Ascending aorta (tissue), 2 donors: ENCODE measurements around the gene BRMS1L. TPM values are rescaled to one million over a fixed set of nuclear protein-coding genes. Genes with fewer than 3 reads are reported as not detected.

Experiments used
- DNase-seq, 2 donors: peaks; one replicate each; pipeline ENCODE4 v3.0.0-alpha.2; 2019; ENCODE audit warnings: low spot score in 2 of 2
- H3K27ac ChIP-seq, 2 donors: fragments of 200-600 bp; sonication (generic); one replicate each; pipeline ENCODE4 v1.5.1; 2016 to 2017; ENCODE audit warnings: mild to moderate bottlenecking in 1 of 2
- H3K27me3 ChIP-seq: fragments of 200-600 bp; sonication (generic); one replicate; pipeline ENCODE4 v1.5.1; 2017
- H3K36me3 ChIP-seq, 2 donors: fragments of 200-600 bp; sonication (generic); one replicate each; pipeline ENCODE4 v1.5.1; 2016
- H3K4me1 ChIP-seq, 2 donors: fragments of 200-600 bp; sonication (generic); one replicate each; pipeline ENCODE4 v1.5.1; 2016 to 2017; ENCODE audit warnings: mild to moderate bottlenecking in 1 of 2
- H3K4me3 ChIP-seq, 2 donors: fragments of 200-600 bp; sonication (generic); one replicate each; pipeline ENCODE4 v1.5.1; 2016 to 2017; ENCODE audit warnings: mild to moderate bottlenecking in 1 of 2
- H3K9me3 ChIP-seq, 2 donors: fragments of 200-600 bp; sonication (generic); one replicate each; pipeline ENCODE4 v1.5.1; 2016
- intact Hi-C: fragments of 100-400 bp; cut with DNase I; formaldehyde crosslinking; loops from one replicate; pipeline ENCODE4 v1.15.1; 2023
- total RNA-seq: library from RNA; depleted of rRNA; stranded (reverse); fragments of >200 nt; gene quantifications from one replicate; pipeline ENCODE4 v1.1.0, GENCODE V29; 2016
- TF ChIP-seq, protein P1 (sequence below), 3 experiments: fragments of 200-600 bp in 2 of 3; fragments of 450-650 bp in 1 of 3; sonication (generic) in 2 of 3; IDR thresholded peaks; one replicate each; pipeline ENCODE4 v1.5.1; 2016 to 2019; ENCODE audit warnings: antibody characterized with exemption in 3 of 3, mild to moderate bottlenecking in 1 of 3, moderate library complexity in 1 of 3

The BRMS1L gene
- total RNA-seq, 1 donor from 2014 or later = 7.7 TPM

GRCh38 chr14:35895256-35895655, 69.1 kb downstream of the BRMS1L start:
- no peak overlapping the region for H3K27ac ChIP-seq
- no peaks in the 10 kb centered on the region for H3K4me1 ChIP-seq
- intact Hi-C loops = no loop called here
- H3K9me3 ChIP-seq = peaks cover 0 to 14% of the 10 kb centered on the region in 2 donors
- no peaks in the 10 kb centered on the region for H3K36me3 ChIP-seq
- H3K27me3 ChIP-seq = no peaks in the 10 kb centered on the region
- TF ChIP-seq, protein P1, sequence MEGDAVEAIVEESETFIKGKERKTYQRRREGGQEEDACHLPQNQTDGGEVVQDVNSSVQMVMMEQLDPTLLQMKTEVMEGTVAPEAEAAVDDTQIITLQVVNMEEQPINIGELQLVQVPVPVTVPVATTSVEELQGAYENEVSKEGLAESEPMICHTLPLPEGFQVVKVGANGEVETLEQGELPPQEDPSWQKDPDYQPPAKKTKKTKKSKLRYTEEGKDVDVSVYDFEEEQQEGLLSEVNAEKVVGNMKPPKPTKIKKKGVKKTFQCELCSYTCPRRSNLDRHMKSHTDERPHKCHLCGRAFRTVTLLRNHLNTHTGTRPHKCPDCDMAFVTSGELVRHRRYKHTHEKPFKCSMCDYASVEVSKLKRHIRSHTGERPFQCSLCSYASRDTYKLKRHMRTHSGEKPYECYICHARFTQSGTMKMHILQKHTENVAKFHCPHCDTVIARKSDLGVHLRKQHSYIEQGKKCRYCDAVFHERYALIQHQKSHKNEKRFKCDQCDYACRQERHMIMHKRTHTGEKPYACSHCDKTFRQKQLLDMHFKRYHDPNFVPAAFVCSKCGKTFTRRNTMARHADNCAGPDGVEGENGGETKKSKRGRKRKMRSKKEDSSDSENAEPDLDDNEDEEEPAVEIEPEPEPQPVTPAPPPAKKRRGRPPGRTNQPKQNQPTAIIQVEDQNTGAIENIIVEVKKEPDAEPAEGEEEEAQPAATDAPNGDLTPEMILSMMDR (IDR thresholded peaks at IDR 0.05) = no peak
- no peak for DNase-seq
- H3K4me3 ChIP-seq = no peak overlapping the region

- H3K27ac ChIP-seq = no peak overlapping the region
- DNase-seq = no peak
- H3K4me1 ChIP-seq = no peaks in the 10 kb centered on the region
- TF ChIP-seq, protein P1 (IDR thresholded peaks at IDR 0.05) = no peak
- H3K9me3 ChIP-seq = peaks cover 0 to 14% of the 10 kb centered on the region in 2 donors
- intact Hi-C loops = no loop called here
- H3K4me3 ChIP-seq = no peak overlapping the region
- no peaks in the 10 kb centered on the region for H3K27me3 ChIP-seq
- no peaks in the 10 kb centered on the region for H3K36me3 ChIP-seq
These were observed 71.5 kb downstream of the BRMS1L start for GRCh38 chr14:35897616-35898111.

- H3K36me3 ChIP-seq = no peaks in the 10 kb centered on the region
- TF ChIP-seq, protein P1 (IDR thresholded peaks at IDR 0.05) = no peak
- H3K9me3 ChIP-seq = peaks cover 0 to 14% of the 10 kb centered on the region in 2 donors
- no peaks in the 10 kb centered on the region for H3K27me3 ChIP-seq
- no peak overlapping the region for H3K4me3 ChIP-seq
- H3K4me1 ChIP-seq = no peaks in the 10 kb centered on the region
- H3K27ac ChIP-seq = no peak overlapping the region
- DNase-seq = no peak
- intact Hi-C loops = no loop called here
These were observed 72.2 kb downstream of the BRMS1L start for GRCh38 chr14:35898217-35898775.

GRCh38 chr14:35900741-35901140, 74.6 kb downstream of the BRMS1L start:
- Histone ChIP-seq H3K36me3 (no peaks in the 10 kb centered on the region), H3K27me3 (no peaks in the 10 kb centered on the region), H3K4me1 (no peaks in the 10 kb centered on the region), H3K4me3 (no peak overlapping the region), H3K27ac (no peak overlapping the region), H3K9me3 (peaks cover 0 to 7% of the 10 kb centered on the region in 2 donors)
- intact Hi-C loops = no loop called here
- TF ChIP-seq, protein P1 (IDR thresholded peaks at IDR 0.05) = no peak
- DNase-seq = no peak

DNA sequence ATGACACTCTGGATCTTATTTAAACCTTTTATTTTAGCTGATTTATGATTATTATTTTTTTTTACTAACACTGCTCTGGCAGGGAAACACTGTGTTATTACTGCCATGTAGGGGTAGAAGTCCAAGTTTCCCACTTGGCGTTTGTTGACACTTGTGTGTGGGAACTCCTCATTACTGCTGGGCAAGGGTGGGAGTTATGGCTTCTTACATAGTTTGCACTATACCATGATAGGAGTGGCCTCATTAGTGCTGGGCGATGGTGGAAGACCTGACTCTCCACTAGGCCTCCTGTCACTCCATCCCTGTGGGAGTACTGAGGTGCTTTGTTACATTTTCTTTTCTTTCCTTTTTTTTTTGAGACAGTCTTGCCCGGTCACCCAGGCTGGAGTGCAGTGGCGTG, 83.5 kb downstream of the BRMS1L start:
- intact Hi-C loops = no loop called here
- H3K9me3 ChIP-seq = no peaks in the 10 kb centered on the region
- H3K27me3 ChIP-seq = no peaks in the 10 kb centered on the region
- DNase-seq = no peak
- H3K4me1 ChIP-seq = no peaks in the 10 kb centered on the region
- TF ChIP-seq, protein P1 (IDR thresholded peaks at IDR 0.05) = no peak
- H3K36me3 ChIP-seq = no peaks in the 10 kb centered on the region
- no peak overlapping the region for H3K4me3 ChIP-seq
- H3K27ac ChIP-seq = no peak overlapping the region

DNA sequence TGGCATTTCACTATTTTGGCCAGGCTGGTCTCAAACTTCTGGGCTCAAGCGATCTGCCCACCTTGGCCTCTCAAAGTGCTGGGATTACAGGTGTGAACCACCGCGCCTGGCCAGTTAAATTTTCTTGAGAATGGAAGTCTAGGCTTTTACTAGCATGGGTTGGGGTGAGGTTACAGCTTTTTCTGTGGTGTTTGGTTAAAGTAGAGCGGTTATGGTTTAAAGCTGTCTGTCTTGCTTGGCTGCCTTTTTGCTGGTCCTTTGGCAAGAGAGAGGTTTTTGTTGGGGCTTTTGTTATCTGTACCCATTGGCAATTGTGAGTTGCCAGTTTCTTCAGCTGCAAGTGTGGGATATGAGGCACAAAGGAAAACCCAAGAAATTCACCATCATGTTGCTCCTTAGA, 84.1 kb downstream of the BRMS1L start:
- H3K4me1 ChIP-seq = no peaks in the 10 kb centered on the region
- H3K27me3 ChIP-seq = no peaks in the 10 kb centered on the region
- H3K36me3 ChIP-seq = no peaks in the 10 kb centered on the region
- intact Hi-C loops = no loop called here
- H3K4me3 ChIP-seq = no peak overlapping the region
- no peak overlapping the region for H3K27ac ChIP-seq
- DNase-seq = no peak
- TF ChIP-seq, protein P1 (IDR thresholded peaks at IDR 0.05) = no peak
- H3K9me3 ChIP-seq = no peaks in the 10 kb centered on the region
